ENCODE results near the gene ZBBX.

GRCh38 chr3:167330993-167331785 lies 48.9 kb downstream of the ZBBX start:
- TF ChIP-seq POLR2A (IDR thresholded peaks at IDR 0.05) (no peak), POLR2AphosphoS5 (IDR thresholded peaks at IDR 0.05) (no peak)
